HepG2 (cell line): ENCODE measurements around the gene NTF3. TPM values are rescaled to one million over a fixed set of nuclear protein-coding genes. Genes with fewer than 3 reads are reported as not detected.

Experiments
- ATAC-seq: fragments of 200-7000 bp; cut with Tn5 transposase; 3 replicates; pipeline ENCODE4 v1.9.1; 2020; ENCODE audit warnings: mild to moderate bottlenecking, moderate library complexity
- BruUV-seq: library from RNA; stranded (reverse); fragments of 400-500 nt; replicated peaks from 2 replicates; lab custom pipeline; 2021; lab: Mats Ljungman, UMichigan
- CTCF ChIA-PET: fragments of 300-600 bp; formaldehyde crosslinking; extraction: SDS; loops from one replicate; lab custom pipeline; 2021; ENCODE audit warnings: low total read pairs, inconsistent platforms, low intra/inter-chr PET ratio; lab: Yijun Ruan, JAX
- POLR2A ChIA-PET: fragments of 350-600 bp; sonication (Branson Sonifier 250); formaldehyde crosslinking; loops from one replicate; lab custom pipeline; 2020; ENCODE audit warnings: antibody characterized with exemption, inconsistent platforms; lab: Yijun Ruan, JAX
- DNase-seq: peaks from one replicate; pipeline ENCODE4 v3.0.0-alpha.2; 2015; ENCODE audit warnings: low spot score
- FAIRE-seq: peaks from 3 replicates; lab custom pipeline; 2011; peaks lifted over from hg19 to GRCh38; lab: Jason Lieb, UNC
- H2AFZ ChIP-seq: one replicate; pipeline ENCODE4 v1.6.1; 2011; ENCODE audit warnings: low read length, inconsistent platforms
- H3K27ac ChIP-seq: fragments of 300-600 bp; 3 replicates; pipeline ENCODE4 v1.8.0; 2011; ENCODE audit warnings: mixed run types, mild to moderate bottlenecking, mixed read lengths, low read length, inconsistent platforms; ENCODE audit not compliant: insufficient read depth; ENCODE audit errors: extremely low read length
- H3K27me3 ChIP-seq, 2 experiments: fragments of 200-600 bp in 1 of 2; 2 replicates in 1 of 2; 3 replicates in 1 of 2; pipeline versions ENCODE4 v1.6.0 to v1.8.0; 2011; ENCODE audit warnings: low read length in 2 of 2, mild to moderate bottlenecking in 2 of 2, moderate library complexity in 2 of 2, inconsistent platforms in 1 of 2; ENCODE audit not compliant: insufficient read depth in 2 of 2, control insufficient read depth in 1 of 2
- H3K36me3 ChIP-seq, 2 experiments: fragments of 200-600 bp in 1 of 2; replicated peaks in 1 of 2; 2 replicates in 1 of 2; 3 replicates in 1 of 2; pipeline versions ENCODE4 v1.5.1 to v1.8.0; 2011; ENCODE audit warnings: low read length in 2 of 2, inconsistent platforms in 1 of 2; ENCODE audit not compliant: insufficient read depth in 2 of 2, control insufficient read depth in 1 of 2
- H3K4me1 ChIP-seq: 2 replicates; pipeline ENCODE4 v1.5.1; 2012; ENCODE audit warnings: low read length, inconsistent platforms; ENCODE audit not compliant: insufficient read depth
- H3K4me2 ChIP-seq: 2 replicates; pipeline ENCODE4 v1.6.0; 2011; ENCODE audit warnings: low read depth, low read length, inconsistent platforms
- H3K4me3 ChIP-seq, 3 experiments: fragments of 200-600 bp in 1 of 3; sonication (generic), shearing (Covaris generic) in 1 of 3; replicated peaks in 1 of 3; 2 replicates each; pipeline ENCODE4 v1.5.1; 2011 to 2016; ENCODE audit warnings: low read length in 3 of 3, inconsistent platforms in 2 of 3, low read depth in 2 of 3, mild to moderate bottlenecking in 2 of 3, control low read depth in 1 of 3, mixed read lengths in 1 of 3; ENCODE audit not compliant: insufficient read depth in 1 of 3
- H3K79me2 ChIP-seq: one replicate; pipeline ENCODE4 v1.6.1; 2011; ENCODE audit warnings: low read length, inconsistent platforms; ENCODE audit not compliant: insufficient read depth
- H3K9ac ChIP-seq: 2 replicates; pipeline ENCODE4 v1.6.0; 2011; ENCODE audit warnings: mild to moderate bottlenecking, low read depth, low read length, inconsistent platforms; ENCODE audit not compliant: insufficient read depth
- H3K9me3 ChIP-seq: 2 replicates; pipeline ENCODE4 v1.5.1; 2012; ENCODE audit warnings: mild to moderate bottlenecking, low read length
- H4K20me1 ChIP-seq: 2 replicates; pipeline ENCODE4 v1.6.0; 2011; ENCODE audit warnings: inconsistent platforms, mild to moderate bottlenecking, low read length, moderate library complexity; ENCODE audit not compliant: insufficient read depth
- CEBPZ ChIP-seq: IDR thresholded peaks from 2 replicates; pipeline ENCODE4 v1.6.1; 2012; ENCODE audit warnings: low read length, improper control_type of control experiment
- FOSL2 ChIP-seq: sonication (generic); formaldehyde crosslinking; IDR thresholded peaks from 2 replicates; pipeline ENCODE4 v1.4.0; 2020; ENCODE audit warnings: missing genetic modification reagents
- HMG20B ChIP-seq: conservative IDR thresholded peaks from 2 replicates; pipeline ENCODE4 v1.6.1; 2016; ENCODE audit warnings: missing genetic modification reagents, missing compliant biosample characterization
- PRDM15 ChIP-seq: sonication (generic); formaldehyde crosslinking; IDR thresholded peaks from 2 replicates; pipeline ENCODE4 v1.4.0; 2020; ENCODE audit warnings: missing genetic modification reagents
- REPIN1 ChIP-seq: sonication (generic); formaldehyde crosslinking; IDR thresholded peaks from 2 replicates; pipeline ENCODE4 v1.8.0; 2022; ENCODE audit warnings: missing genetic modification reagents, low read depth, mild to moderate bottlenecking, borderline replicate concordance
- SCMH1 ChIP-seq: sonication (generic); formaldehyde crosslinking; IDR thresholded peaks from 2 replicates; pipeline ENCODE4 v1.9.0; 2021; ENCODE audit warnings: missing genetic modification reagents, mild to moderate bottlenecking, borderline replicate concordance
- ZNF275 ChIP-seq: sonication (generic); formaldehyde crosslinking; IDR thresholded peaks from 2 replicates; pipeline ENCODE4 v1.8.0; 2022; ENCODE audit warnings: missing genetic modification reagents, mild to moderate bottlenecking, inconsistent platforms, borderline replicate concordance
- ZNF383 ChIP-seq: sonication (generic); formaldehyde crosslinking; IDR thresholded peaks from 2 replicates; pipeline ENCODE4 v1.4.0; 2020; ENCODE audit warnings: missing genetic modification reagents, mild to moderate bottlenecking, borderline replicate concordance
- ZNF558 ChIP-seq: sonication (generic); formaldehyde crosslinking; IDR thresholded peaks from 2 replicates; pipeline ENCODE4 v1.9.0; 2022; ENCODE audit warnings: mild to moderate bottlenecking, missing genetic modification reagents, borderline replicate concordance
- WGBS: methylation state at CpG from one replicate; pipeline ENCODE4 v1.1.6; 2017; ENCODE audit warnings: low lambda C conversion rate; 5-methylcytosine and 5-hydroxymethylcytosine counted together
- in situ Hi-C: cut with HindIII; loops from 2 replicates; pipeline ENCODE4 v1.10.0; 2017; ENCODE audit warnings: low pct_unique_long_range_greater_than_20kb; ENCODE audit not compliant: extremely low pct_ligation_motif_present
- intact Hi-C: fragments of 100-400 bp; cut with micrococcal nuclease; formaldehyde crosslinking; loops from one replicate; pipeline ENCODE4 v1.10.0; 2022; ENCODE audit not compliant: unreplicated experiment
- polyA plus RNA-seq, 8 experiments: library from polyadenylated mRNA; depleted of rRNA in 3 of 8; stranded (reverse) in 7 of 8; unstranded in 1 of 8; fragments of >200 nt; fragmentation: Illumina TruSeq in 4 of 8; extraction: Trizol in 4 of 8; gene quantifications; 2 replicates each; pipeline versions ENCODE4 v1.2.1 to v1.2.3, GENCODE V29; 2011 to 2016; ENCODE audit warnings: low read depth in 4 of 8, missing spikeins in 1 of 8, mixed read lengths in 1 of 8; ENCODE audit not compliant: insufficient read depth in 1 of 8
- total RNA-seq, 5 experiments: library from RNA; depleted of rRNA; stranded (reverse); fragments of >200 nt; fragmentation: Illumina TruSeq; extraction: Trizol; gene quantifications; 2 replicates each; pipeline ENCODE4 v1.2.3, GENCODE V29; 2016; ENCODE audit warnings: low read depth in 1 of 5
- TF ChIP-seq, protein P1 (sequence below): sonication (generic); formaldehyde crosslinking; IDR thresholded peaks from 2 replicates; pipeline ENCODE4 v1.4.0; 2020; ENCODE audit warnings: low read depth, mild to moderate bottlenecking, missing genetic modification reagents
- TF ChIP-seq, protein P2 (sequence below): sonication (generic); formaldehyde crosslinking; IDR thresholded peaks from 2 replicates; pipeline ENCODE4 v1.4.0; 2020; ENCODE audit warnings: mild to moderate bottlenecking, missing genetic modification reagents

The NTF3 gene
- total and polyA plus RNA-seq, 2 of the 13 experiments (the other 11 are each of a cell fraction or from before 2014, with no cell fraction given) = not detected

GRCh38 chr12:5510251-5510805 lies 78.4 kb downstream of the NTF3 start:
- no peak overlapping the region for H3K4me3 ChIP-seq
- H3K79me2 ChIP-seq = no peaks in the 10 kb centered on the region
- in situ Hi-C loops = no loop called here
- no peak overlapping the region for H3K4me2 ChIP-seq
- BruUV-seq = no TSS peak
- ATAC-seq = no peak
- peaks cover 0 to 4% of the 10 kb centered on the region in 2 experiments; a peak in 1 of 5 replicates for H3K27me3 ChIP-seq
- H4K20me1 ChIP-seq = no peaks in the 10 kb centered on the region
- no peaks in the 10 kb centered on the region for H3K9me3 ChIP-seq
- DNase-seq = no peak
- no peak overlapping the region for H2AFZ ChIP-seq
- ChIA-PET POLR2A (no interaction called here), CTCF (no interaction called here)
- no peak for FAIRE-seq
- no peaks in the 10 kb centered on the region for H3K36me3 ChIP-seq
- H3K4me1 ChIP-seq = no peaks in the 10 kb centered on the region
- intact Hi-C loops = no loop called here
- 58% methylated on average over 7 of the region's 9 CpGs for WGBS
- no peak overlapping the region for H3K27ac ChIP-seq
- H3K9ac ChIP-seq = no peak overlapping the region
- no peak for TF ChIP-seq FOSL2 (CRISPR knock-in tag)
- TF ChIP-seq ZNF383 (CRISPR knock-in tag) = no peak
- no peak for TF ChIP-seq REPIN1 (CRISPR knock-in tag)
- TF ChIP-seq ZNF558 = no peak
- TF ChIP-seq SCMH1 = no peak
- TF ChIP-seq CEBPZ = no peak
- TF ChIP-seq PRDM15 (CRISPR knock-in tag) = no peak
- TF ChIP-seq ZNF275 (CRISPR knock-in tag) = no peak
- TF ChIP-seq, protein P1, sequence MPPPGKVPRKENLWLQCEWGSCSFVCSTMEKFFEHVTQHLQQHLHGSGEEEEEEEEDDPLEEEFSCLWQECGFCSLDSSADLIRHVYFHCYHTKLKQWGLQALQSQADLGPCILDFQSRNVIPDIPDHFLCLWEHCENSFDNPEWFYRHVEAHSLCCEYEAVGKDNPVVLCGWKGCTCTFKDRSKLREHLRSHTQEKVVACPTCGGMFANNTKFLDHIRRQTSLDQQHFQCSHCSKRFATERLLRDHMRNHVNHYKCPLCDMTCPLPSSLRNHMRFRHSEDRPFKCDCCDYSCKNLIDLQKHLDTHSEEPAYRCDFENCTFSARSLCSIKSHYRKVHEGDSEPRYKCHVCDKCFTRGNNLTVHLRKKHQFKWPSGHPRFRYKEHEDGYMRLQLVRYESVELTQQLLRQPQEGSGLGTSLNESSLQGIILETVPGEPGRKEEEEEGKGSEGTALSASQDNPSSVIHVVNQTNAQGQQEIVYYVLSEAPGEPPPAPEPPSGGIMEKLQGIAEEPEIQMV (CRISPR knock-in tag) = no peak
- no peak for TF ChIP-seq HMG20B (CRISPR knock-in tag)
- TF ChIP-seq, protein P2, sequence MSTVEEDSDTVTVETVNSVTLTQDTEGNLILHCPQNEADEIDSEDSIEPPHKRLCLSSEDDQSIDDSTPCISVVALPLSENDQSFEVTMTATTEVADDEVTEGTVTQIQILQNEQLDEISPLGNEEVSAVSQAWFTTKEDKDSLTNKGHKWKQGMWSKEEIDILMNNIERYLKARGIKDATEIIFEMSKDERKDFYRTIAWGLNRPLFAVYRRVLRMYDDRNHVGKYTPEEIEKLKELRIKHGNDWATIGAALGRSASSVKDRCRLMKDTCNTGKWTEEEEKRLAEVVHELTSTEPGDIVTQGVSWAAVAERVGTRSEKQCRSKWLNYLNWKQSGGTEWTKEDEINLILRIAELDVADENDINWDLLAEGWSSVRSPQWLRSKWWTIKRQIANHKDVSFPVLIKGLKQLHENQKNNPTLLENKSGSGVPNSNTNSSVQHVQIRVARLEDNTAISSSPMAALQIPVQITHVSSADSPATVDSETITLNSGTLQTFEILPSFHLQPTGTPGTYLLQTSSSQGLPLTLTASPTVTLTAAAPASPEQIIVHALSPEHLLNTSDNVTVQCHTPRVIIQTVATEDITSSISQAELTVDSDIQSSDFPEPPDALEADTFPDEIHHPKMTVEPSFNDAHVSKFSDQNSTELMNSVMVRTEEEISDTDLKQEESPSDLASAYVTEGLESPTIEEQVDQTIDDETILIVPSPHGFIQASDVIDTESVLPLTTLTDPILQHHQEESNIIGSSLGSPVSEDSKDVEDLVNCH (CRISPR knock-in tag) = no peak
